HCT116 (cell line): ENCODE data around the gene PBX3. TPM values are rescaled to one million over a fixed set of nuclear protein-coding genes. Genes with fewer than 3 reads are reported as not detected.

ENCODE experiments used
- ATAC-seq: fragments of 200-7000 bp; cut with Tn5 transposase; 2 replicates; pipeline ENCODE4 v1.9.1; 2020; ENCODE audit warnings: mild to moderate bottlenecking, moderate library complexity
- BruUV-seq: library from RNA; stranded (reverse); fragments of 400-500 nt; replicated peaks from 2 replicates; lab custom pipeline; 2021; lab: Mats Ljungman, UMichigan
- CTCF ChIA-PET: fragments of 300-600 bp; sonication (Branson Sonifier 250); formaldehyde crosslinking; loops from one replicate; lab custom pipeline; 2021; ENCODE audit warnings: antibody characterized with exemption; lab: Charles Lee
- POLR2A ChIA-PET: fragments of 300-600, 350-600 bp; sonication (Branson Sonifier 250); formaldehyde crosslinking; loops from one replicate; lab custom pipeline; 2021; ENCODE audit warnings: antibody characterized with exemption; lab: Charles Lee
- RAD21 ChIA-PET, 2 experiments: fragments of 300-600 bp; sonication (Branson Sonifier 250); formaldehyde crosslinking; loops; one replicate each; lab custom pipeline; 2023; ENCODE audit warnings: low total read pairs in 2 of 2; ENCODE audit not compliant: uncharacterized antibody in 2 of 2, unreplicated experiment in 2 of 2, low non-redundant PET in 1 of 2; lab: Charles Lee
- DNase-seq: peaks from one replicate; pipeline ENCODE4 v3.0.0-alpha.2; 2010; ENCODE audit warnings: low read depth, low spot score
- H2AFZ ChIP-seq: fragments of 200-600 bp; shearing (Covaris generic), sonication (generic); 2 replicates; pipeline ENCODE4 v1.6.1; 2017; ENCODE audit warnings: low read depth, mixed run types, mixed read lengths, antibody characterized with exemption, low read length; ENCODE audit not compliant: poor library complexity, severe bottlenecking
- H3K27ac ChIP-seq: 2 replicates; pipeline ENCODE4 v1.5.1; 2012; ENCODE audit warnings: low read depth, low read length
- H3K27me3 ChIP-seq: fragments of 200-600 bp; sonication (generic); 2 replicates; pipeline ENCODE4 v1.6.1; 2016; ENCODE audit warnings: mixed run types, low read length, mixed read lengths; ENCODE audit not compliant: insufficient read depth
- H3K36me3 ChIP-seq, 2 experiments: fragments of 200-500 bp in 1 of 2; fragments of 200-600 bp in 1 of 2; sonication (Bioruptor generic) in 1 of 2; sonication (generic) in 1 of 2; 2 replicates each; pipeline versions ENCODE4 v1.5.1 to v1.6.1; 2014 to 2016; ENCODE audit warnings: low read length in 2 of 2, inconsistent platforms in 1 of 2, mixed read lengths in 1 of 2, mixed run types in 1 of 2; ENCODE audit not compliant: insufficient read depth in 2 of 2, control insufficient read depth in 1 of 2
- H3K4me1 ChIP-seq, 2 experiments: fragments of 200-600 bp in 1 of 2; sonication (generic) in 1 of 2; 2 replicates each; pipeline versions ENCODE4 v1.5.1 to v1.6.1; 2012 to 2017; ENCODE audit warnings: low read length in 2 of 2, inconsistent platforms in 1 of 2, mild to moderate bottlenecking in 1 of 2, mixed read lengths in 1 of 2, mixed run types in 1 of 2, moderate library complexity in 1 of 2; ENCODE audit not compliant: insufficient read depth in 2 of 2, control insufficient read depth in 1 of 2
- H3K4me2 ChIP-seq: fragments of 200-600 bp; sonication (generic); 2 replicates; pipeline ENCODE4 v1.6.1; 2017; ENCODE audit warnings: mixed run types, low read length, mixed read lengths
- H3K4me3 ChIP-seq, 2 experiments: fragments of 200-600 bp in 1 of 2; sonication (generic) in 1 of 2; replicated peaks in 1 of 2; 2 replicates each; pipeline ENCODE4 v1.5.1; 2011 to 2016; ENCODE audit warnings: low read length in 2 of 2, control low read depth in 1 of 2, low read depth in 1 of 2, mild to moderate bottlenecking in 1 of 2, mixed read lengths in 1 of 2, mixed run types in 1 of 2
- H3K79me2 ChIP-seq: fragments of 200-600 bp; sonication (generic); 2 replicates; pipeline ENCODE4 v1.6.1; 2017; ENCODE audit warnings: mild to moderate bottlenecking, mixed run types, low read length, moderate library complexity, mixed read lengths; ENCODE audit not compliant: insufficient read depth
- H3K9ac ChIP-seq: fragments of 200-600 bp; sonication (generic); 2 replicates; pipeline ENCODE4 v1.6.1; 2016; ENCODE audit warnings: low read length, mixed read lengths
- H3K9me2 ChIP-seq: fragments of 200-600 bp; sonication (generic), shearing (Covaris generic); 2 replicates; pipeline ENCODE4 v1.6.1; 2017; ENCODE audit warnings: mixed run types, mild to moderate bottlenecking, moderate library complexity; ENCODE audit not compliant: insufficient read depth
- H3K9me3 ChIP-seq, 2 experiments: fragments of 200-500 bp in 1 of 2; fragments of 200-600 bp in 1 of 2; sonication (Bioruptor generic) in 1 of 2; sonication (generic) in 1 of 2; 2 replicates each; pipeline ENCODE4 v1.6.1; 2014 to 2017; ENCODE audit warnings: low read length in 2 of 2, mixed read lengths in 2 of 2, inconsistent platforms in 1 of 2, low read depth in 1 of 2, mild to moderate bottlenecking in 1 of 2, mixed run types in 1 of 2, moderate library complexity in 1 of 2; ENCODE audit not compliant: control insufficient read depth in 1 of 2, insufficient read depth in 1 of 2
- H4K20me1 ChIP-seq: fragments of 200-600 bp; sonication (generic), shearing (Covaris generic); 2 replicates; pipeline ENCODE4 v1.6.1; 2017; ENCODE audit warnings: mixed run types, mild to moderate bottlenecking, moderate library complexity; ENCODE audit not compliant: insufficient read depth
- CBX3 ChIP-seq: IDR thresholded peaks from 2 replicates; pipeline ENCODE4 v1.6.1; 2012; ENCODE audit warnings: low read depth
- CEBPB ChIP-seq: IDR thresholded peaks from 2 replicates; pipeline ENCODE4 v1.6.1; 2012; ENCODE audit warnings: low read depth
- CTCF ChIP-seq, 3 experiments: fragments of 200-600 bp in 1 of 3; sonication (generic) in 1 of 3; IDR thresholded peaks in 2 of 3; conservative IDR thresholded peaks in 1 of 3; 2 replicates each; pipeline ENCODE4 v1.5.1; 2012 to 2017; ENCODE audit warnings: low read depth in 2 of 3, low read length in 2 of 3, antibody characterized with exemption in 1 of 3, borderline replicate concordance in 1 of 3, control low read depth in 1 of 3, mild to moderate bottlenecking in 1 of 3, mixed read lengths in 1 of 3, mixed run types in 1 of 3, moderate library complexity in 1 of 3; ENCODE audit not compliant: insufficient read depth in 1 of 3
- EGR1 ChIP-seq: IDR thresholded peaks from 2 replicates; pipeline ENCODE4 v1.6.1; 2012; ENCODE audit warnings: low read depth
- ELF1 ChIP-seq: IDR thresholded peaks from 2 replicates; pipeline ENCODE4 v1.6.1; 2012; ENCODE audit warnings: low read depth, borderline replicate concordance
- EZH2 ChIP-seq: fragments of 200-600 bp; sonication (generic); IDR thresholded peaks from 2 replicates; pipeline ENCODE4 v1.6.1; 2017; ENCODE audit warnings: antibody characterized with exemption, mixed run types
- EZH2phosphoT487 ChIP-seq: fragments of 200-600 bp; IDR thresholded peaks from 2 replicates; pipeline ENCODE4 v1.6.1; 2018; ENCODE audit warnings: antibody characterized with exemption, borderline replicate concordance
- FOSL1 ChIP-seq: IDR thresholded peaks from 2 replicates; pipeline ENCODE4 v1.6.1; 2012; ENCODE audit warnings: low read depth
- JUND ChIP-seq: IDR thresholded peaks from 2 replicates; pipeline ENCODE4 v1.6.1; 2012
- MAX ChIP-seq: IDR thresholded peaks from 2 replicates; pipeline ENCODE4 v1.6.1; 2012
- POLR2A ChIP-seq: IDR thresholded peaks from 2 replicates; pipeline ENCODE4 v1.7.0; 2011; ENCODE audit warnings: borderline replicate concordance; ENCODE audit not compliant: insufficient read depth, insufficient read length; ENCODE audit errors: extremely low read depth
- RAD21 ChIP-seq: IDR thresholded peaks from 2 replicates; pipeline ENCODE4 v1.6.1; 2012; ENCODE audit warnings: low read depth, mild to moderate bottlenecking
- REST ChIP-seq: IDR thresholded peaks from 2 replicates; pipeline ENCODE4 v1.6.1; 2012; ENCODE audit warnings: low read depth
- SP1 ChIP-seq: IDR thresholded peaks from 2 replicates; pipeline ENCODE4 v1.6.1; 2012; ENCODE audit warnings: low read depth
- TCF7L2 ChIP-seq: IDR thresholded peaks from 2 replicates; pipeline ENCODE4 v1.7.0; 2011; ENCODE audit warnings: borderline replicate concordance, inconsistent platforms; ENCODE audit not compliant: insufficient read depth, insufficient read length; ENCODE audit errors: extremely low read depth
- YY1 ChIP-seq: IDR thresholded peaks from 2 replicates; pipeline ENCODE4 v1.6.1; 2011; ENCODE audit warnings: low read length, low read depth, moderate library complexity, mild to moderate bottlenecking; ENCODE audit not compliant: insufficient replicate concordance; ENCODE audit errors: extremely low read depth
- ZFX ChIP-seq: fragments of 450-650 bp; IDR thresholded peaks from 2 replicates; pipeline ENCODE4 v1.6.1; 2017
- intact Hi-C: fragments of 100-400 bp; cut with micrococcal nuclease; formaldehyde crosslinking; loops from 2 replicates; pipeline ENCODE4 v1.10.0; 2022
- total RNA-seq: library from RNA; stranded (reverse); gene quantifications from one replicate; pipeline ENCODE4 v1.2.1, GENCODE V29; 2021; ENCODE audit not compliant: unreplicated experiment

Gene PBX3
- total RNA-seq, 1 experiment from 2014 or later, result 13.5 TPM

GRCh38 chr9:125999504-125999881 is 252.3 kb downstream of the PBX3 start:
- intact Hi-C loops, result no loop called here
- no peak overlapping the region for H3K4me2 ChIP-seq
- H3K27me3 ChIP-seq, result no peaks in the 10 kb centered on the region
- DNase-seq, result no peak
- no peaks in the 10 kb centered on the region for H3K36me3 ChIP-seq
- TF ChIP-seq EZH2phosphoT487 (no peak), SP1 (no peak), MAX (no peak), EZH2 (no peak), FOSL1 (no peak), CEBPB (no peak), ELF1 (no peak), REST (no peak), TCF7L2 (no peak), CBX3 (no peak), JUND (no peak), RAD21 (no peak), EGR1 (no peak), CTCF (IDR thresholded peaks at IDR 0.05 in 2 of 3, conservative IDR thresholded peaks at IDR 0.05 in 1 of 3; ENCODE audit: borderline replicate concordance in 1 of 3, insufficient read depth in 1 of 3, low read depth in 2 of 3, low read length in 2 of 3) (no peak), ZFX (no peak), POLR2A (no peak), YY1 (no peak)
- TF ChIP-seq, all 23 proteins: peak for 0
- ChIA-PET POLR2A (no interaction called here), RAD21 (no interaction called here), CTCF (no interaction called here)
- Histone ChIP-seq H3K9ac (no peak overlapping the region), H3K4me3 (no peak overlapping the region), H3K27ac (no peak overlapping the region), H3K79me2 (no peaks in the 10 kb centered on the region), H3K9me2 (no peaks in the 10 kb centered on the region), H3K9me3 (no peaks in the 10 kb centered on the region), H3K4me1 (no peaks in the 10 kb centered on the region), H4K20me1 (no peaks in the 10 kb centered on the region), H2AFZ (no peak overlapping the region)
- ATAC-seq, result no peak
- no TSS peak for BruUV-seq
